DMS153 treated with DMSO at 0.1 percent for 48 hours (cell line): Measurements from ENCODE around the gene CNKSR2.

Experiments used
- DNase-seq: peaks from one replicate; lab custom pipeline; 2025; ENCODE audit not compliant: unreplicated experiment; lab: John Stamatoyannopoulos, UW

Gene CNKSR2

DNA sequence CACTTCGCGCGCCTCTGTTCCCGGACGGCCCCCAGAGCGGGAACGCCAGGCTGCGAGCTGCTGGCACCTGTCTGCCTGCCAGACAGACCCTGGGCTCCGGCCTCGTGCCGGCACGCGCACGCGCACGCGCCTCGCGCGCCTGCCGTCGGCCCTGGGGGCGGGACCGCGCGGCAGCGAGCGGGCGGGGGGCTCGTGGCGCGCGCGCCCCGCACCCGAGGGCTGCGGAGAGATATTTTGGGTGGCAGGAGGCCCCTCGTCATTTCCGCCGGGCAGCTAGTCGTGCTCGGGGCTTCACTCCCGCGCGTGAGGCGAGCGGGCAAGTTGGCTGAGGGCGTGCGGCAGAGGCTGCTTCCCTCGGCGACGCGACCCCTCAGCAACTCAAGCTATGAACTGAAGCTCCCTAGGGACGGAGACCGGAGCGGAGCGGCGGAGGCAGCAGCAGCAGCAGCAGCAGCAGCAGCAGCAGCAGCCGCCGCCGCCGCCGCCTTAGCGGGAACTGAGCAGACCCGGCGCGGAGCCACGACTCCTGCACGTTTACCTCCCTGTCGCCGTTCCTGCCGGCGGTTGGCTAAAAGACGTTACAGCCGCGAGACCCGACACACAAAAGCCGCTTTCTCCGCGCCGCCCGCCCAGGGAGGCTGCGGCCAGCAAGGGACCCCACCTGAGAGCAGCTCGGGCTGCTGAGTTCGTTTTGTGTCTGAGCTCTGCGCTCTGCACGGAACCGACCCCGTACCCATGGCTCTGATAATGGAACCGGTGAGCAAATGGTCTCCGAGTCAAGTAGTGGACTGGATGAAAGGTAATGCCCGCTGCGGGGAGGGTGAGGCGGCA, at the start of gene CNKSR2:
CNKSR2 (plus strand) TSS at position 256 of the 831 bp plus-strand sequence; CDS start at position 736, 480 bp downstream.
- peak; percentile 22 for DNase-seq

DNA sequence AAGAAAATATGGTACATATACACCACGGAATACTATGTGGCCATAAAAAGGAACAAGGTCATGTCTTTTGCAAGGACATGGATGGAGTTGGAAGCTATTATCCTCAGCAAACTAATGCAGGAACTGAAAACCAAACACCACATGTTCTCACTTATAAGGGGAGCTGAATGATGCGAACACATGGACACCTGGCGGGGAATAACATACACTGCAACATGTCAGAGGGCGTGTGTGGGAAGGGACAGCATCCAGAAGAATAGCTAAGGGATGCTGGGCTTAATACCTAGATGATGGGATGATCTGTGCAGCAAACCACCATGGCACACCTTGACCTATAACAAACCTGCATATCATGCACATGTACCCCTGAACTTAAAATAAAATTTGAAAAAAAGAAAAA, 19.5 kb upstream of the CNKSR2 start:
- no peak for DNase-seq

DNA sequence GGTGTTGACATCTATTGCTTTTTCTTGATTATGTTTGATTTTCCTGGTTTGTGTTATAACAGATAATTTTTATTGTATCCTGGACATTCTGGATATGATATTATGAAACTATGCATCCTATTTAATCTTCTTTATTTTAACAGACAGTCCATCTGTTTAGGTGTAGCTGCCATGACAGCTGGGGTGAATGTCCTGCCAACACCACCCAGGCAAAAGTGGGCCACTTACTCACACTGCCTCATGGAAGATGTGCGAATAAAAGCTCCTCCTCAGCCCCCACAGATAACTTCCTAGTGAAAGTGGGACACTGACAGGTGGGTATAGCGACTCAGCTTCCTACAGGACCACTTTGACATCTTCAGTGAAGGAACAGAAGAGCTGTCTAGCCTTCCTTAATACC, 18.4 kb upstream of the CNKSR2 start:
- no peak for DNase-seq

GRCh38 chrX:21369613-21370012, 4.6 kb upstream of the CNKSR2 start:
- DNase-seq, result no peak

DNA sequence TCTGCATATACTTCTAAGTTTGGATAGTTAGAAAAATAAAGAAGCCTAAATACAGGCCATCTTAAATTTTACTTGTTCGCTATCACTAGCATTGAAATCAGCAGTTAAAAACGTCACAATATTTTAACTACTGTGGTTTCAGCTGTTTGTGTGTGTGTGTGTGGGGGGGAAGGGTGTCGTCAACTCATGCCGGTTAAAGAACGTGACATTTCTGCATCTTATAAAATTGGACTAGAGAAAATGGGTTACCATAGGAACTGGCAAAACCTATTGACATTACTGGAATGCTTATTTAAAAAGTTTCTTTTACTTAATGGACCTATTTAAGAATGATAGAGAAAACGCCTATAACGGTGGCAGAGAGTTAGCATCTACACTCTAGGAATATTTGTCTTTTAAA, 1.2 kb upstream of the CNKSR2 start:
- DNase-seq, result no peak

DNA sequence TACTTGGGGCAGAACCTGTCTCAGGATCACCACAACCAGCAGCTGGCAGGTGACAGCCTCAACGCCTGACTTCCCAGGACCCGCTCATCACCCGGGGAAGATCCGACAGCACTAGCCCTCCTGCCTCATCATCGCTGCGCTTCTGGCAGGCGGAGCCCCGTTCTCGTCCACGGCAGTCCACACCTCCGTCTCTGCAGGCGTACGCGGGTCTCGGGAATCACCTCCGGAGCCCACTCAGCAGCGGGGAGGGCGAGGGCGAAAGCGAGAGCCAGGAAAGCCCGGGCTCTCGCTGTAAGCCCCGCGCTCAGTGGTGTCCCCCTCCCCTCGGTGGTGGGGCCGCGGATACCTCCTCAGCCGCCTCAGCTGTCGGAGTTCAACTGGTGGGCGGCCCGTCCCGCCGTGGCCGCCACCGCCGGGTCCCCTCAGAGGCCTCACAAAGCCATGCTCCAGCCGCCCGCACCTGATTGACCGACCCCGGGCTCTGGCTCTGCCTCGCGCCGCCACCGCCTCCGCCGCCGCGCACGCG, 518 bp upstream of the CNKSR2 start:
- no peak for DNase-seq

DNA sequence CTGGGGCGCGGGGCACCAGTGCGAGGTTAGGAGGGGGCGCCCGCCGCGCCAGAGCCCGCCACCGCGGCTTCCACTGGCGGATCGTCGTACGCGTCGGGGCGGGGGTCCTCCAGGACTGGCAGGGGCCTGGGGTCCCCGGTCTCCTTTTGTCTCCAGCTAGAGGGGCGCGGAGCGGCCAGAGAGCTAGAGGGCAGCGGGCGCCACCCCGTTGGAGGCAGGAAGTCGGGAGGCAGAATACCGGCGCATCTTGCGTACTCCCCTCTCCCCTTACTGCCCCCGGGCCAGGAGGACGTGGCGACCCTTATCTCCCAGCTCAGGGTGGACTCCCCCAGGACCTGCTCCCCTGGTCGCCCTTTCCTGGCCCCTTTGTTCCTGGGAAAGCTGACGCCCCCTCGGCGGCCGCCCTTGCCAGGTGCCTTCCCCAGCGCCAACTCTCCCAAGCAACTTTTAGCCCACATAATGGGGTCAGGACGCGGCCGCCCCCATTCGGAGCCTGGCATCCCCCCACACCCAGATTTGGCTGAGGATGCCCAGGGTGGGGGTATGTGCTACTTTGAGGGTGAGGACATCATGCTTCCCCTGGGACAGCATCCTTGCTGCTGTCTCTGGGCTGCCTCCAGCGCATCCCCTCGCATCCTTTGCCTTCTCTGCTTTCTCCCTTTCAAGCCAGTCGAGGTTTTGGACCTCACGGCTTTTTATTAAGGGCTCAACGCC, 933 bp downstream of the CNKSR2 start:
- DNase-seq, result no peak

DNA sequence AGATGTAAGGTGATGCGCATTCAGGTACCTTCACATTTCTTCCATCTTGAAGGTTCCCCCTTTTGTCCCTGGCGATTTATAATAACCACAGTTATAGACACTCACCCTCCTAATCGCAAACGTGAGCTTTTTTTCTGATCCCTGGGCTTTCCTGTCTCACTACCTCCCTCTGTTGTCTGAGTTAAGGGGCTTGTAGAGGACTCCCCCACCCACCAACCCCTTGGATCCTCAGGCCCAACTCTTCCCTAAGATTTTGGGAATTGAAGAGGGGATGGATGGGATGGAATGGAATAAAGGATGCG, 1.4 kb downstream of the CNKSR2 start:
- no peak for DNase-seq

GRCh38 chrX:21376636-21377035, 2.4 kb downstream of the CNKSR2 start:
- DNase-seq, result no peak

GRCh38 chrX:21379991-21380390, 5.8 kb downstream of the CNKSR2 start:
- DNase-seq, result no peak

GRCh38 chrX:21382715-21383114, 8.5 kb downstream of the CNKSR2 start:
- no peak for DNase-seq

- no peak for DNase-seq
Observed at GRCh38 chrX:21383546-21383945, 9.3 kb downstream of the CNKSR2 start.

GRCh38 chrX:21384178-21384577, 10.0 kb downstream of the CNKSR2 start:
- DNase-seq, result no peak

DNA sequence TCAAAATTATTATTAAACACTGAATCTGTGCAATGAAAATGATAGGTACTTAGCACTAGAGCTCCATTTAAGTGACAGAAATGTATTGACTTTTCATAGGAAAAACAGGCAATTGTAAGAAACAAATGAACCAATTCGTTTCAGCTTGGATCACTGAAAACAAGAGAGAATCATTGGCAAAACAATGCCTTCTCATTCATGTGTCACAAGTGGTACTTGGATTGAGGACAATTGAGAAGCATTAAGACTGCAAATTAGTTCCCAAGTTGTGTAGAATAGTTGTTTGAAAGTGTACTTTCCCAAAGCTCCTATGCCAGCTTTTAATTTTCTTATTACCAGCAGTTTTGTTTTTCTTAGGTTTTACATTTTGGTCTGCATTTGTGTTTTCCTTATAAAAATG, 20.6 kb downstream of the CNKSR2 start:
- DNase-seq, result no peak

- no peak for DNase-seq
Observed at GRCh38 chrX:21398426-21398825, 24.2 kb downstream of the CNKSR2 start.

DNA sequence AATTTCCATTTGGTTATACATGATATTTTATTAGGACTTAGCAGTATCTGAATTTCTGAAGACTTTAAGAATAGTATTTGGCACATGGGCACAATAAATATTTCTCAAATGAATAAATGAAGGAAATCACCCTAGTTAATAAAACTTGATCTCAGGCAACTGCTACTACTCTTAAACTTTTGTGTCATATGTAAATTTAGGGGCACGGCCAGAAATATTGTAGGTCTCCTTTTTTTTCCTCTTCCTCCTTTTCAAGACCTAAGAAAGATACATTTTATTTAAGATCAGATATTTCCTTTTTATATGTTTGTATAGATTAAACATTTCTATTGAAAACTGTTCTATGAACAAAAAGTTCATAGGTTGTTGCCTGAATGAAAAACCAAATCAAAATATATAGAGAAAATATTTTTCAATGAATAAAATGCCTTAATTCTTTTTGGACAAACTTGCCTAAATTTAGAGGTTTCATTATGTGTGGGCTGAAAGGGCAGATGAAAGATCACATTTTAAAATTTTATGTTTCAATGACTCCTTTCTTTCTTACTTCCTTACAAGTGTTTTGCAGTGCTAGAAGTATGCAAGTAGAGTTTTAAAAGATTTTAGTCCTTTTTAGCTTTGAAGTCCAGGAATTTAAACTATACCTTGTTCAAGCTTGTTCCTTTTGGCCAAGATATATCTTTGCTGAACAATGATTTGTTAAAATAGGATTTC, 26.3 kb downstream of the CNKSR2 start:
- no peak for DNase-seq

- no peak for DNase-seq
Observed at GRCh38 chrX:21408307-21408706, 34.1 kb downstream of the CNKSR2 start.

DNA sequence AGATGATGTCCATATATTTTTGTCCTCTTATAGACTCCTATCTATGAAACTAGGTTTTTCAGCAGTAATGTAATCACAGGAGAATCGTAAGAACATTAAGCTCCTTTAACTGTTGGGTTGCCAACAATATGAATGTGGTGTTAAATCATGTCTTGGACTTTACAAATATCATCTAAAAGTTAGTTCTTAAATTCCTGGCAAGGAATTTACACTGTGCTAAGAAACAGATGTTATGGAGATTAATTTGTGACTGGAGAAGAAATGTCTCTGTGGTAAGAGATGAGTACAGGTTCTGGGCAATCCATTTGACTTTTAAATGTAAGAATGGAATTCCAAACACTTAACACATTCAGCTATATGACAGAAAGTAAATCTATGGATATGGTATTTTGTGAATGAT, 34.6 kb downstream of the CNKSR2 start:
- DNase-seq, result no peak

- DNase-seq, result no peak
Observed at GRCh38 chrX:21412029-21412428, 37.8 kb downstream of the CNKSR2 start.

DNA sequence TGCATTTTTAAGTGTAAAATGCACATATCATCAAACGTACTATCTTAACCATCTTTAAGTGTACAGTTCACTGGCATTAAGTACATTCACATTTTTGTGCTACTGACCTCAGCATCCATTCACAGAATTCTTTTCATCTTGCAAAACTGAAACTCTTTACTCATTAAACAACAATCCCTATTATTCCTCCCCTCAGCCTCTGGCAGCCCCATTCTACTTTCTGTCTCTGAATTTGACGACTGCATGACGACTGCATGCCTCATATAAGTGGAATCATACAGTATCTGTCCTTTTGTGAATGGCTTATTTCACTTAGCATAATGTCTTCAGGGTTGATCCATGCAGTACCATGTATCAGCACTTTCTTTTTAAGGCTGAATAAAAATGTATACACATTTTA, 38.7 kb downstream of the CNKSR2 start:
- no peak for DNase-seq

- DNase-seq, result no peak
Observed at GRCh38 chrX:21427086-21427485, 52.9 kb downstream of the CNKSR2 start.

DNA sequence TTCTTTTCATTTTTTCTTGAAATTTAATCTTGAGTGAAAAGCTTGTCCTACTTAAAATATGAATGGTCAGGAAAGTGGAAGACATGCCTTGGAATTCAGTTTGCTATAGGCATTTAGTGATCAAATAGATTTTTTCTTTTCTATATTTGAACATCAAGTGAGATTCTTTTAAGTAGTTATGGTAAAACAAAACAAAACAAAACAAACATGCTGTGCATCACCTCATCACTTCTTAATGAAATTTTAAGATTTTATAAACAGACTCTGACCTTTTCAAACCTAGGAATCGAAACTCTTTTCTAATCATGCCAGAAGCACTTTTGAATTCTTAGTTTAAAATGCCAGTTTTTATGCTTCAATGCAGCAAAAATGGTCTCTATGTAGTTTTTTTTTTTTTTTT, 62.8 kb downstream of the CNKSR2 start:
- no peak for DNase-seq
